HepG2 (cell line): ENCODE results near the gene GPBP1. TPM values are rescaled to one million over a fixed set of nuclear protein-coding genes. Genes with fewer than 3 reads are reported as not detected.

Experiments used
- CAMTA2 ChIP-seq: sonication (generic); formaldehyde crosslinking; IDR thresholded peaks from 2 replicates; pipeline ENCODE4 v1.4.0; 2020; ENCODE audit warnings: mild to moderate bottlenecking, missing genetic modification reagents, borderline replicate concordance
- ELF3 ChIP-seq: IDR thresholded peaks from 2 replicates; pipeline ENCODE4 v1.6.1; 2016; ENCODE audit warnings: missing genetic modification reagents, missing compliant biosample characterization
- HMGXB4 ChIP-seq, 2 experiments: sonication (generic) in 1 of 2; formaldehyde crosslinking in 1 of 2; IDR thresholded peaks; 2 replicates each; pipeline versions ENCODE4 v1.4.0 to v1.6.1; 2018 to 2020; ENCODE audit warnings: missing genetic modification reagents in 2 of 2, borderline replicate concordance in 1 of 2, low read depth in 1 of 2, mild to moderate bottlenecking in 1 of 2, missing biosample characterization in 1 of 2
- PCBP1 ChIP-seq: fragments of 200-400 bp; formaldehyde crosslinking; IDR thresholded peaks from 2 replicates; pipeline ENCODE4 v1.6.1; 2017; ENCODE audit warnings: mild to moderate bottlenecking, low read depth, low read length, borderline replicate concordance
- RAD21 ChIP-seq: fragments of 450-650 bp; formaldehyde crosslinking; IDR thresholded peaks from 2 replicates; pipeline ENCODE4 v1.5.0; 2020; ENCODE audit warnings: mild to moderate bottlenecking
- RORA ChIP-seq: sonication (generic); formaldehyde crosslinking; IDR thresholded peaks from 2 replicates; pipeline ENCODE4 v1.5.0; 2020; ENCODE audit warnings: mild to moderate bottlenecking, missing genetic modification reagents, moderate library complexity
- TP53 ChIP-seq: sonication (generic); formaldehyde crosslinking; conservative IDR thresholded peaks from 2 replicates; pipeline ENCODE4 v1.4.0; 2020; ENCODE audit warnings: missing genetic modification reagents
- YEATS4 ChIP-seq: sonication (generic); formaldehyde crosslinking; IDR thresholded peaks from 2 replicates; pipeline ENCODE4 v1.4.0; 2020; ENCODE audit warnings: missing genetic modification reagents, borderline replicate concordance
- ZNF333 ChIP-seq: sonication (generic); formaldehyde crosslinking; IDR thresholded peaks from 2 replicates; pipeline ENCODE4 v1.4.0; 2020; ENCODE audit warnings: mild to moderate bottlenecking, missing genetic modification reagents, borderline replicate concordance
- ZNF431 ChIP-seq: sonication (generic); formaldehyde crosslinking; IDR thresholded peaks from 2 replicates; pipeline ENCODE4 v1.9.0; 2022; ENCODE audit warnings: missing genetic modification reagents, low read depth, mild to moderate bottlenecking, borderline replicate concordance
- ZNF660 ChIP-seq: sonication (generic); formaldehyde crosslinking; IDR thresholded peaks from 2 replicates; pipeline ENCODE4 v1.5.1; 2020; ENCODE audit warnings: mild to moderate bottlenecking, low read depth, missing genetic modification reagents, borderline replicate concordance
- ZNF781 ChIP-seq: sonication (generic); formaldehyde crosslinking; IDR thresholded peaks from 2 replicates; pipeline ENCODE4 v1.5.1; 2020; ENCODE audit warnings: borderline replicate concordance, mild to moderate bottlenecking, missing genetic modification reagents; ENCODE audit errors: not compliant biosample characterization
- ZNF883 ChIP-seq: sonication (generic); formaldehyde crosslinking; IDR thresholded peaks from 2 replicates; pipeline ENCODE4 v1.5.1; 2020; ENCODE audit warnings: mild to moderate bottlenecking, missing genetic modification reagents; ENCODE audit errors: not compliant biosample characterization
- polyA plus RNA-seq, 8 experiments: library from polyadenylated mRNA; depleted of rRNA in 3 of 8; stranded (reverse) in 7 of 8; unstranded in 1 of 8; fragments of >200 nt; fragmentation: Illumina TruSeq in 4 of 8; extraction: Trizol in 4 of 8; gene quantifications; 2 replicates each; pipeline versions ENCODE4 v1.2.1 to v1.2.3, GENCODE V29; 2011 to 2016; ENCODE audit warnings: low read depth in 4 of 8, missing spikeins in 1 of 8, mixed read lengths in 1 of 8; ENCODE audit not compliant: insufficient read depth in 1 of 8
- total RNA-seq, 5 experiments: library from RNA; depleted of rRNA; stranded (reverse); fragments of >200 nt; fragmentation: Illumina TruSeq; extraction: Trizol; gene quantifications; 2 replicates each; pipeline ENCODE4 v1.2.3, GENCODE V29; 2016; ENCODE audit warnings: low read depth in 1 of 5
- TF ChIP-seq, protein P1 (sequence below): sonication (generic); formaldehyde crosslinking; IDR thresholded peaks from 2 replicates; pipeline ENCODE4 v1.5.0; 2020; ENCODE audit warnings: mild to moderate bottlenecking, missing genetic modification reagents, borderline replicate concordance
- TF ChIP-seq, protein P2 (sequence below): sonication (generic); formaldehyde crosslinking; IDR thresholded peaks from 2 replicates; pipeline ENCODE4 v1.4.0; 2020; ENCODE audit warnings: missing genetic modification reagents
- TF ChIP-seq, protein P3 (sequence below): sonication (generic); formaldehyde crosslinking; IDR thresholded peaks from 2 replicates; pipeline ENCODE4 v1.5.0; 2020; ENCODE audit warnings: missing genetic modification reagents

Gene GPBP1
- total and polyA plus RNA-seq, 2 of the 13 experiments (the other 11 are each of a cell fraction or from before 2014, with no cell fraction given), result 27.1 to 72.2 TPM

DNA sequence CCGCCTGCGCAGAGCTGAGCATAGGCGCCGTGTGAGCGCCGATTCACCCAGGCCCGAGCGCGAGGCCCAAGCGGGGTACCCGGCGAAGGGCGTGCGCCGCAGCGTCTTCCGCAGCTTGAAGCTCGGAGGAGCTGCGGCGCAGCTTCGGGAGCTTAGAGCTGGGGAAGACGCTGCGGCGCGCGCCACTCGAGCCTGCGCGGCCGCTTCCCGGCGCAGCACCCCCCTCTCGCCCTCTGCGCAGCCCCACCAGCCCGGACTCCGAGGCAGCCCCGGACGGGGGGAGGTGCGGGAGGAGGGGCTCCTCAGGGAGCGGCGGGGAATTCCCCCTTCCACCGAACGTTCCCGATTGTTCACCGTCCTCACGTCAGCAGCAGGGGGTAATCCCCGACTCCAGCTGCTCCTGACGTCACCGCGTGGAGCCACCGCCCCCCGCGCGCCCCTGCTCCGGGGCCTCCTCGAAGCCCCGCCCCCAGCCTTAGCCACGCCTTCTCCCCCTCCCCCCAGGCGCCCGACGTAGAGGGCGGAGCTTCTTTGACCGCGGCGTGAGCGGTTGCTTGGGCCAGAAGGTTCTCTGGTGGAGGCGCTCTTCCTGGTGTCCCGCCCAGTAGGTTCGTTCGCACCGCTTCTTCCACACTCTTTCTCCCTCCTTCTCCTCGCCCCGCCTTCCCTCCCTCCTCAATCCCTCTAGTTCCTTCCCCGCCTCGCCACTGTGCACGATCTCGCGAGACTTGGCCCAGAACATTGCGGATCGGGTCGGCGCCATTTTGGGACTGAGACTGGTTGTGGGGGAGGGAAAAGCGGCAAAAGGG is at the start of gene GPBP1 (continued):
- TF ChIP-seq, protein P1, sequence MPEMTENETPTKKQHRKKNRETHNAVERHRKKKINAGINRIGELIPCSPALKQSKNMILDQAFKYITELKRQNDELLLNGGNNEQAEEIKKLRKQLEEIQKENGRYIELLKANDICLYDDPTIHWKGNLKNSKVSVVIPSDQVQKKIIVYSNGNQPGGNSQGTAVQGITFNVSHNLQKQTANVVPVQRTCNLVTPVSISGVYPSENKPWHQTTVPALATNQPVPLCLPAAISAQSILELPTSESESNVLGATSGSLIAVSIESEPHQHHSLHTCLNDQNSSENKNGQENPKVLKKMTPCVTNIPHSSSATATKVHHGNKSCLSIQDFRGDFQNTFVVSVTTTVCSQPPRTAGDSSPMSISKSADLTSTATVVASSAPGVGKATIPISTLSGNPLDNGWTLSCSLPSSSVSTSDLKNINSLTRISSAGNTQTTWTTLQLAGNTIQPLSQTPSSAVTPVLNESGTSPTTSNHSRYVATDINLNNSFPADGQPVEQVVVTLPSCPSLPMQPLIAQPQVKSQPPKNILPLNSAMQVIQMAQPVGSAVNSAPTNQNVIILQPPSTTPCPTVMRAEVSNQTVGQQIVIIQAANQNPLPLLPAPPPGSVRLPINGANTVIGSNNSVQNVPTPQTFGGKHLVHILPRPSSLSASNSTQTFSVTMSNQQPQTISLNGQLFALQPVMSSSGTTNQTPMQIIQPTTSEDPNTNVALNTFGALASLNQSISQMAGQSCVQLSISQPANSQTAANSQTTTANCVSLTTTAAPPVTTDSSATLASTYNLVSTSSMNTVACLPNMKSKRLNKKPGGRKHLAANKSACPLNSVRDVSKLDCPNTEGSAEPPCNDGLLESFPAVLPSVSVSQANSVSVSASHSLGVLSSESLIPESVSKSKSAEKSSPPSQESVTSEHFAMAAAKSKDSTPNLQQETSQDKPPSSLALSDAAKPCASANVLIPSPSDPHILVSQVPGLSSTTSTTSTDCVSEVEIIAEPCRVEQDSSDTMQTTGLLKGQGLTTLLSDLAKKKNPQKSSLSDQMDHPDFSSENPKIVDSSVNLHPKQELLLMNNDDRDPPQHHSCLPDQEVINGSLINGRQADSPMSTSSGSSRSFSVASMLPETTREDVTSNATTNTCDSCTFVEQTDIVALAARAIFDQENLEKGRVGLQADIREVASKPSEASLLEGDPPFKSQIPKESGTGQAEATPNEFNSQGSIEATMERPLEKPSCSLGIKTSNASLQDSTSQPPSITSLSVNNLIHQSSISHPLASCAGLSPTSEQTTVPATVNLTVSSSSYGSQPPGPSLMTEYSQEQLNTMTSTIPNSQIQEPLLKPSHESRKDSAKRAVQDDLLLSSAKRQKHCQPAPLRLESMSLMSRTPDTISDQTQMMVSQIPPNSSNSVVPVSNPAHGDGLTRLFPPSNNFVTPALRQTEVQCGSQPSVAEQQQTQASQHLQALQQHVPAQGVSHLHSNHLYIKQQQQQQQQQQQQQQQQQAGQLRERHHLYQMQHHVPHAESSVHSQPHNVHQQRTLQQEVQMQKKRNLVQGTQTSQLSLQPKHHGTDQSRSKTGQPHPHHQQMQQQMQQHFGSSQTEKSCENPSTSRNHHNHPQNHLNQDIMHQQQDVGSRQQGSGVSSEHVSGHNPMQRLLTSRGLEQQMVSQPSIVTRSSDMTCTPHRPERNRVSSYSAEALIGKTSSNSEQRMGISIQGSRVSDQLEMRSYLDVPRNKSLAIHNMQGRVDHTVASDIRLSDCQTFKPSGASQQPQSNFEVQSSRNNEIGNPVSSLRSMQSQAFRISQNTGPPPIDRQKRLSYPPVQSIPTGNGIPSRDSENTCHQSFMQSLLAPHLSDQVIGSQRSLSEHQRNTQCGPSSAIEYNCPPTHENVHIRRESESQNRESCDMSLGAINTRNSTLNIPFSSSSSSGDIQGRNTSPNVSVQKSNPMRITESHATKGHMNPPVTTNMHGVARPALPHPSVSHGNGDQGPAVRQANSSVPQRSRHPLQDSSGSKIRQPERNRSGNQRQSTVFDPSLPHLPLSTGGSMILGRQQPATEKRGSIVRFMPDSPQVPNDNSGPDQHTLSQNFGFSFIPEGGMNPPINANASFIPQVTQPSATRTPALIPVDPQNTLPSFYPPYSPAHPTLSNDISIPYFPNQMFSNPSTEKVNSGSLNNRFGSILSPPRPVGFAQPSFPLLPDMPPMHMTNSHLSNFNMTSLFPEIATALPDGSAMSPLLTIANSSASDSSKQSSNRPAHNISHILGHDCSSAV (CRISPR knock-in tag), result no peak
- TF ChIP-seq RORA (CRISPR knock-in tag) (no peak), RAD21 (CRISPR knock-in tag) (peak; percentile 45; the same call in 1 of the 2 replicates), HMGXB4 (CRISPR knock-in tag; IDR thresholded peaks at IDR 0.05; ENCODE audit: borderline replicate concordance in 1 of 2, low read depth in 1 of 2) (peak in 1 of 2 experiments; percentile 72; a peak in 3 of 4 replicates), ZNF431 (0 out of 2 replicates have a peak, but pooled peaks have one; percentile 66), TP53 (CRISPR knock-in tag) (0 out of 2 replicates have a peak, but pooled peaks have one; percentile 67), PCBP1 (peak; percentile 85), ZNF781 (CRISPR knock-in tag) (no peak), ZNF660 (CRISPR knock-in tag) (no peak), YEATS4 (CRISPR knock-in tag) (peak; percentile 70; the same call in 1 of the 2 replicates), ZNF333 (CRISPR knock-in tag) (no peak), CAMTA2 (CRISPR knock-in tag) (no peak), ELF3 (CRISPR knock-in tag) (peak; percentile 29; the same call in 1 of the 2 replicates), ZNF883 (CRISPR knock-in tag) (no peak)
- TF ChIP-seq, protein P2, sequence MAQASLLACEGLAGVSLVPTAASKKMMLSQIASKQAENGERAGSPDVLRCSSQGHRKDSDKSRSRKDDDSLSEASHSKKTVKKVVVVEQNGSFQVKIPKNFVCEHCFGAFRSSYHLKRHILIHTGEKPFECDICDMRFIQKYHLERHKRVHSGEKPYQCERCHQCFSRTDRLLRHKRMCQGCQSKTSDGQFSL (CRISPR knock-in tag), result peak; percentile 91
- TF ChIP-seq, protein P3, sequence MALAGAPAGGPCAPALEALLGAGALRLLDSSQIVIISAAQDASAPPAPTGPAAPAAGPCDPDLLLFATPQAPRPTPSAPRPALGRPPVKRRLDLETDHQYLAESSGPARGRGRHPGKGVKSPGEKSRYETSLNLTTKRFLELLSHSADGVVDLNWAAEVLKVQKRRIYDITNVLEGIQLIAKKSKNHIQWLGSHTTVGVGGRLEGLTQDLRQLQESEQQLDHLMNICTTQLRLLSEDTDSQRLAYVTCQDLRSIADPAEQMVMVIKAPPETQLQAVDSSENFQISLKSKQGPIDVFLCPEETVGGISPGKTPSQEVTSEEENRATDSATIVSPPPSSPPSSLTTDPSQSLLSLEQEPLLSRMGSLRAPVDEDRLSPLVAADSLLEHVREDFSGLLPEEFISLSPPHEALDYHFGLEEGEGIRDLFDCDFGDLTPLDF (CRISPR knock-in tag), result peak; percentile 55; the same call in 1 of the 2 replicates
